ENCODE data around the gene ZBTB40.

- TF ChIP-seq REST (IDR thresholded peaks at IDR 0.05) (no peak), SP1 (IDR thresholded peaks at IDR 0.05) (no peak), CTCF (IDR thresholded peaks at IDR 0.05; ENCODE audit: low read depth, low read length, missing input control) (no peak), ATF3 (IDR thresholded peaks at IDR 0.05) (no peak), NR2F2 (IDR thresholded peaks at IDR 0.05) (no peak), MAX (IDR thresholded peaks at IDR 0.05) (no peak), GABPA (IDR thresholded peaks at IDR 0.05 in 1 of 2, conservative IDR thresholded peaks at IDR 0.05 in 1 of 2) (no peak), YY1 (IDR thresholded peaks at IDR 0.05) (no peak), JUND (IDR thresholded peaks at IDR 0.05) (no peak), ZBTB33 (IDR thresholded peaks at IDR 0.05) (no peak), TAF1 (conservative IDR thresholded peaks at IDR 0.05) (no peak), RXRA (IDR thresholded peaks at IDR 0.05) (no peak), RAD21 (IDR thresholded peaks at IDR 0.05) (no peak)
These were observed 2.0 kb upstream of the ZBTB40 start for GRCh38 chr1:22449636-22450035.
